ENCODE measurements around the gene IGSF22.

The IGSF22 gene

DNA sequence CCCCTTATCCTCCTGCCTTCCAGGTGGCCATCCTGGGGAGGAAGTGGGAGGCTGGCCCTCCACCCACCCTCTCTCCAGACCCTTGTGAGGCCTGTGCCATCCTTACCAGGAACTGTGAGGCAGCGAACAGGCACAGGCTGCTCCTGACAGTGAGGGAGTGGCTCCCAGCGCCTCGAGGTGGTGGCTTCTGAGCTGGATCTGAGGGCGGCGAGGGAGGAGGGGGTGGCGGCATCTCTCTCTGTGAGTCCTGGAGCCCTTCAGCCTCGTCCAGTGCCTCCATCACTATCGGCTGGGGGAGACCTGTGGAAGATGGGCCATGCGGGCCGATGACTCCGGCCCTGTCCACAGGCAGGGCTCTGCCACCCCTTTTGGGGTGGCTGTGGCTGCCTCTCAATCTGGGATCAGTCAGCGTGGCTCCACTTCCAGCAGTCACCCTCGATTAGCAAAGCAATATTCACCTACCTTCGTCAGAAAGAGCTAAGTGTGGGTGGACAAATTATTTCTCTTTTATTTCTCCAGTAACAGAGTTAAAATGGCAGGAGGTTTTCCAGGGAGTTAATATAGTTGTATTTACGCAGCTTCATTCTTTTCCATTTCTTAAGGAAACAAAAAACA is 18.0 kb upstream of the IGSF22 start:
- no peak for DNase-seq (ENCODE audit: low spot score)

DNA sequence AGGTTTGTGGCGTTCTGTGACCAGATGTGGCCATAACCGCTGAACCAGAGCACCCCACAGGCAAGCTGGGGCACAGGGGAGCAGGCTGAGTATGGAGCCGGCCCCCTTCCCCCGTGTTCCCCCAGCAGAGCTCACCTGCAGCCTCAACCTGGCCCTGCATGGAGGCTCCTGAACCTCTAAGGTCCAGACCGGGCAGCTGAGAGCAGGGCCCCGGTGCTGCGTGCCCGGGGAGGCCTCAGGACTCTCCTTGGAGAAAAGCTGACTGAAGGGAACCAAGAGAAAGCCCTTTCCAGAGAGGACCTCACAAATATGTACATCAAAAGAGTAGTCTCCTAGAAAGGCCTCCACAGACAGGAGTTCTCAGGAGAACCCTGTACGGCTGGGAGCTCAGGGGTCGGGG is 17.4 kb upstream of the IGSF22 start:
- no peak for DNase-seq (ENCODE audit: low spot score)

DNA sequence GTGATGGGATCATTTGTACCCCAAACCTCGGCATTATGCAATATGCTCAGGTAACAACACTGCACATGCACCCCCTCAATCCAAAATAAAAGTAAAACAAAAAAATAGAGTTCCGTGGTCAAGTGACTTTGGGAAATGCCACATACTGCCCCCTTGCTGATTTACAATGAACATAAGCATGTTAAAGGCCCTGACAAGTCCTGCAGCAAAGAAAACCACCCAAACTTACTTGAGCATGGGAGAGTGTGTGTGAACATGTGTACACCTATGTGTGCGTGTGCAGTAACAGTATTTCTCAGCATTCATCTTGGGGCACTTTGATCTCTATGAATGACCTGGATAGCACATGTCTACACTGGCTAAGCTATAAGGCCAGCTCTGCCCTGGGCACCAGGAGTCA is 15.8 kb upstream of the IGSF22 start:
- no peak for DNase-seq (ENCODE audit: low spot score)

DNA sequence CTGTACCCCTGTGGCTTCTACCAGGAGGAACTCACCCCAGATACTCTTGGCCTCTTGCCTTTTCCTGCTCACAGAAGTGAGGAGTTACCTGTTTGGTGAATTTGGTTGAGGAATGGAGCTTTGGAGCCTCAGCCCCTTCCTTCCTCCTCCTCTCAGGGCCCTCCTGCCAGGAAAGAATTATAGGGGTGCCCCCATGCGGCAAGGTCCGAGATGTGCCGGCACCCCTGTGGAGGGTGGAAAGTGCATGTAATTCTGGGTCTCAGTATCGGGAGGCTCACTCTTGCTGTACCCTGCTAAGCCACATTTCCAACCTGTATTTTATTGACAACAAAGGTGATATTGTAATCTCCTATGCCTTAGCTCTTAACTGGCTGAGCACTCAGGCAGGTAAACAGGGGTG is 13.7 kb upstream of the IGSF22 start:
- DNase-seq (ENCODE audit: low spot score), result no peak

DNA sequence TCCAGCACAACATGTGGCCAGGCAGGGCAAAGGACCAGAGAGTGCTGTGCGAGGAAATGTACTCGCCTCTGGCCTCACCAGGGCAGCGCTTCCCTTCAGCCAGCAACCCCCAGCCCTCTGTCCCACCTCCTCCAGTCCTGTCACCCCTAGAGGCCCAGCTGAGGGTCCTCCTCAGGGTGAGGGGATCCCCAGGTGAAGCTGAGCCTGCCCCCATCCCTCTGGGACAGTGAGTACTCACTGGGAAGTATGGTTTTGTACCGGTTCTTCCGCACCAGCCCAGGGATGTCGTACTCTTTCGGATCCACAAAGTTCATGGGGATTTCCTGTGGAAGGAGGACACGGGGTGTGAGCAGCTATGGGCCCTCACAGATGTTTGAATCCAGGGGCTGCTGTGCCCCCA is 11.7 kb upstream of the IGSF22 start:
- no peak for DNase-seq (ENCODE audit: low spot score)

DNA sequence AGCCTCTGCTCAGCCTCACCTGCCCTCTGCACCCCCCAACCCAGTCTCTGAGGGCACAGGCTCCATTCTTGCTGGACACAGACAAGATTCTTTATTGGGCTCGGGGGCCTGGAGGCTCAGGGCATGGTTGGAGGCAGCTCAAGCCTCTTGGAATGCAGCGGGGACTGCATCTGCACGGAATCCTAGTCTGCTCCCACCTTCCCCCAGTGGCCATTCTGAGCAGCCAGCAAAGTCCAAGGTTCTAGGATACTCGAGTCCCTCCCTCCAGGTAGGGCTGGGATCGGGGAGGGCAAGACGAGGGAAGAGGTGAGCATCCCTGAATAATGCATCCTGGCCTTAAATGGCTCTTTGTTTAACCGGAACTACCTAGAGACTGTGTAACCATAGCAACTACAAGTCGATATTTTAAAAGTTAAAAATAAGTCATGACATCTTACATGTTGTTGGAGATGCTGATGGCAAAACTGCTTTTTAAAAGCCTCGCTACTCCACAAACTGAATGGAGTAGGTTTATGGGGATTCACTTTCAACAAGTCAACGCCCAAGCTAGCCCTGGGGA is 10.7 kb upstream of the IGSF22 start:
- DNase-seq (ENCODE audit: low spot score), result no peak

DNA sequence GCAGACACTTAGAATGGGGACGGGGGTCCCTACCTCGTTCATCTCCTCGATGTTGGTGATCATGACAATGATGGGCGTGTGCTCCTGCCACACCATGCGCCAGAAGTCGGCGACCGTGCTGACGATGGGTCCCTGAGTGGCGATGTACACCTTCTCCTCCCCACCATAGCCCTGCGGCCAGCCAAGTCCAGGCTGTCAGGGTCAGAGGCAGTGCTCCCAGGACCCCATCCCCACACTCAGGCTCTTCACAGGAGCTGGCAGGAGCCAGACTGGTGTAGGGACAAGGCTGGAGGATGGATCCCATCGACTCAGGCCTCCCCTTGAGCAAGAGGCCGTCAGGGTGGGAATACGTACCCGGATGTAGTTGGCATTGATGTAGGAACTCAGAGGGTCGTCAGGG is 7.2 kb upstream of the IGSF22 start:
- no peak for DNase-seq (ENCODE audit: low spot score)

DNA sequence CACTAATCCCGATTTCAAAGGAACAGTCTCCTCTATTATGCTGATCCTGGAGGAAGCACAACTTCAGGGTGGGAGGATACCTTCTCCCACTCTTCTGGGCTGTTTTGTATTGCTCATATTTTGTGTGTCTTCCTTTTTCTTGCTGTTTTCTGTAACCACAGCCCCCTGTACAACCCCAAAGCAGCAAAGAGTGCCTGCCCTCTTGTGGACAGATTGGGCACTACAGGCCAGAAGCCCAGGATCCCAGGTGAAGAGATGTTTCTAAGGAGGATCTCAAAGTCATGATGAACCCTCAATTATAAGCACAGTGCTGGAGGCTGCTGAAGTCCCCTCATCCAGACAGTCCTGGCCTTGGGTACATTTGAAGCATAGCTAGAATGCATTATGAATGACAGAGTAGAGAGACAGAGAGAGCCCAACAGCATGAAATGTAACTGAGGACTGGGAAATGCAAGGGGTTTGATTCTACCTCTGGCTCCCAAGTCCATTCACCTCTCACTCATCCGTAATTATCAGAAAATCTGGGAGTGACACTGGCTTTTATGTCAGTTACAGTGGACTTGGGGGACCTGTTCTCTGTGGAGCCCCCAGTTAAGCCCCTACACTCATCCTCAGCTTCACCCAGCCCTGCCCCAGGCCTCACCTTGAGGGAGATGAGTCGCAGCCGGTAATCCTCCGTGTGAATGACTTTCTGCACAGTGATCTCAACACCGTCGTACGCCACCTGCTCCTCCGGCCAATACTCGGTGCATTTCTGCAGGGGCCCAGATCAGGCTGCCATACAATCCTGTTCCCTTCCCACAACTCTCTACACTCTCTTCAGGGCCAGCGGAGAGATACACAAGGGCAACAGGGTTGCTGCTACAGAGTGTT is 6.2 kb upstream of the IGSF22 start:
- peak; percentile 29 for DNase-seq (ENCODE audit: low spot score)

DNA sequence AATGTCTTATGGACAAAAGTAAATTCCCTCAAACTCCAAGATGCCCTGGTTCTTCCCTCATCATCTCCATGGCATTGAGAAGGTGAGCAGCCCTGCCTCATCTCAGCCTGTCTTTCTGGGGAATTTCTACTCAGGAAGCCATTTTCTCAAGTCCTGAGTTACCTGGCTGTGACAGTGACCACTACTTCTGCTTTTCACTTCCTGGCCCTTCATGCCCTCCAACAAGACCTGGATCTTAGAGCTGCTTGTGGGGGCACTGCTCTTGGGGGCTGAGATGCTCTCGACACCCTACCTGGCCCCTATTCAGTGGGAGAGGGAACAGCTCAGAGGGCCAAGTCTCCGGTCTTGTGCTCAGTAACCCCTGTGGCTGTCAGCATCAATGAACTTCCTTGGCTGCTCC is 5.5 kb upstream of the IGSF22 start:
- DNase-seq (ENCODE audit: low spot score), result no peak

DNA sequence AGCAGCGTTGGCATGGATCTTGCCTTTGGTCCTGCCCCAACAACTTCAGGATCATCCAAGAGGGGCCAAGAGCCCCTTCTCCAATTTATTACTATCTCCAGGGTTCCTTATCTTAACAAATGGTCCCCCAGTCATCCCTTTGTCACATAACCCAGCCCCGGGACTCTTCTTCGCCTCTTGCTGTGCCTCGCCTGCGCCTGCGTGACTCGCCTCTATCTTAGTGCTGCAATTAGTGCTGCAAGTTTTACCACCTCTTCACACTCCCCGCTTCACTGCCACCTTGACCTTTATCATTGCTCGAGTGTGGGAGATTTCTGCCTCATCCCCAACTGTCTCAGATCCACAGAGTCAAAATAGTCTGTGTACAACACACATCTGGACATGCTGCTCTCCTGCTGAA is 4.0 kb upstream of the IGSF22 start:
- DNase-seq (ENCODE audit: low spot score), result no peak

DNA sequence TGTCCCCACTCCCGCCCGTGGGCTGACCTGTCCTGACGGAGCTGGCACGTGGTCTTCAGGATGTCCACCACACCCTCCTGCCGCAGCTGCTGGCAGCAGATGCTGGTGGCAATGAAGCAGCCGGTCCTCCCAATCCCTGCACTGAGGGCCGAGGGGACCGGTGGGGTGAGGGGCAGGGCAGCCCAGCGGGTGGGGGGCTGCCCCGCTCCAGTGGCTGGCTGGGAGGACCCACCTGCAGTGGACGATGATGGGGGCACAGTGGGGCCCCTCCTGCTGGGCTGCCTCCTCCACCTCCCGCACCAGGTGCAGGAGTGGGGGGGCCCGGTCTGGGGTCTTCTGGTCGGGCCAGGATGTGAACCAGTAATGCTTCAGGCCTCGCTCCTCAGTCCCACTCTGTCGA is 3.4 kb upstream of the IGSF22 start:
- no peak for DNase-seq (ENCODE audit: low spot score)

DNA sequence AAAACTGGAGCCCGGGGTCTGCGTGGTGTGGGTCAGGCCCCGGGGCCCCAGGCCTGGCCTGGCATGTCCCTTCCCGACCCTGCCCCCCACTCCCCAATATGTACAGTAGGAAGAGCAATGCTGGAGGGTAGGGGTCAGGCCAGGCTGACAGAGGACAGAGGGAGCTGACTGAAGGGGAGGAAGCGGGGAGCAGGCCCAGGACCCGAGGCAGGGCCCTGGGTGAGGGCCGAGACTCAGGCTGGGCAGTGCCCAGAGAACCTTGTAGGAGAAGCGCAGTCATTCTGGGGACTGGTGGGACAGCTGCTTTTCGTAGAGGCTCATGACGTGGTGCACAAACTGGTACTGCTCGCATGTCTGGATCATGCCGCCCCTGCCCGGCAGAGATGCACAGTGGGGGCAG is 2.7 kb upstream of the IGSF22 start:
- no peak for DNase-seq (ENCODE audit: low spot score)

DNA sequence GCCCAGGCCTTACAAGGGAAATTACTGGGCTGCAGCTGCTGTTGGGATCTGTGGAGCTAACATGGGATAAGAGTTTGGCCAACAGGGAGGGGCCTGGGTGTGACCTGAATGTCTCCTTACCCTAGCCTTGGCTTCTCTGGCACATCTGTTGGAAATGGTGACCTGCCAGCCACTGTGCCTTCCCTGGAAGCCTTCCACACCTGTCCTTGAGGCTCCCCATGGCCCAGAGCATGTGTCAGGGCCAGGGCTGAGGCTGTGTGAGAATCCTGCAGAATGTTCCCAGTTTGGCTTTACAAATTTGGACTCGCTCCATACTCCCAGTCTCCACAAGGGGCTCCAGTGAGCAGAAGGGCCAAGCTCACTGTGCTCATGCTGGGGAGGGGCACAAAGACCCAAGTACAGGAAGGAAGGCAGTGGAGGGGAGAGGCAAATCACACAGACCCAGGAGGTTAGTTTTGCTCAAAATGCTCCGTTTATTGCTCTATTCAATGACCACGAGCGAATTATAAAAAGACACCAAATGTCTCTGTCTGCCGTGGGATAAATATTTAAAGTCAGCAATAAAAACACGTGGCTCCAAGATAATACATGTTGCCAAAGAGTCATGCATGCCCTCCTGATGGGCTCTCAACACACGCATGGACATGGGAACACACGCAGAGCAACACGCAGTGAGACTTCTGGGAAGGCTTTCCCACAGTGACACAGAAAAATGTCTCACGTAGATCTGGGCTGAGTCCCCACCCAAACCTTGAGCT is 1.7 kb upstream of the IGSF22 start:
- no peak for DNase-seq (ENCODE audit: low spot score)

DNA sequence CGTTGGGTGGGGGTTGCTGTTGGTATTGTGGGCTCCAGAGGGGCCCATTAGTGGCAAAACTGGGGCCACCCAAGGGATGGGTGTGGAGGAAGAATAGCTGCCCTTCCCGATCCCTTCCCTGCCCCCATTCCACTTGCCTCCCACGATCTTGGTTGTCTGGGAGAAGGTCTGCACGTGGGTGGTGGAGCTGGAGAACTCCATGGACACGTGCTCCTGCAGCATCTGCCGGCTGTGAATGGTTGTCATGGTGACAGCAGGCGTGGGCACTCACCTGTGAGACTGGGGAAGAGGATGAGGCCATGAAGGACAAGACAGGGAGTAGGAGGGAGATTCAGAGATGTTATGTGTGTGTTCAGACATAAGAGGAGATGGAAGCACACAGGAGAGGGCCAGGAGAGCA is 2.0 kb downstream of the IGSF22 start:
- no peak for DNase-seq (ENCODE audit: low spot score)

DNA sequence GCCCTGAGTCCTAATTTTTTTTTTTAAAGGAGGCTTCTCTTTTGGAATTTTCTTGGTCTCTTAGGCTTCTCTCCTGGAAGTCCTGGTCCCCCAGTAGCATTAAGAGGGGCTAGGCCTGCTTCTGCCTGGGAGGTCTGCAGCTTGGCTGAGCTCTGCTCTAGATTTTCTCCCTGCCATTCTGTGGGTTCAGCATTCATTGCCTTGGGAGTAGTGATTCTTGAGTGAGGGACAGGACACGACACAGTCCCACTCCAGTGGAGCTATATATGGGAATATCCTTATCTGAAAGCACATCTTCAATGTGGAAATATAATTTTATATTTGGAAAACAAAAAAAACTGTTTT is 3.7 kb downstream of the IGSF22 start:
- no peak for DNase-seq (ENCODE audit: low spot score)

DNA sequence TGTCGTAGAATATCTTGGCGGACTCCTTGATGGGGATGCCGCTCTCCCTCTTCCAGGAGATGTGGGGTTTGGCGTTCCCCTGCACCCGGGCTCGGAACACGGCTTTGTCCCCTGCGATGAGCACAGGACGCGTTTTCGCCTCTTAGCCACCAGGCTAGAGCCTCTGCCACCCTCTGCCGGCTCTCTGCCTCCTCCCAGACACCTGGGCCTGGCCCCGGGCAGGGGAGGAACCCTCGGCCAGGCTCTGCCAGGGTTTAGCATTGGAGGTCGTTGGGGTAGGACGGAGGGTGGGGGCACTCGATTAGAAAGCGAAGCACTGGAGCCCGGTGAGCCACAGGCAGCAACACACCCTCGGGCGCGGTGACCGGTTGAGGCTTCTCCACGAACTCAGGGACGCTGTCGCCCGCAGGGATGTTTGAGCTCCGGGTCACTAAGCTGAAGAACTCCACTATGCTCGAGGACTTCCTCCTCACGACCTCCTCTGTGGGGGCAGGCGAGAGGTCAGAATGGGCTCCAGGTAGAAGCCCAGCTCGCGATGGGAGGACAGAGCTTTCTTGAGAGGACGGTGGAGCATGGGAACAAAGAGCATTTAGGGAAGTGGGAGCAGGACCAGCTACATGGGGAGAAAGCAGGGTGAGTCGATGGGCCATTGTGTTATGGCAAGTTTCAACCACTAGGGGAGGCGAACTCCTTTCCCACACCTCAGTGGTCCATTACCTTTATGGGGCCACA is 4.3 kb downstream of the IGSF22 start:
- no peak for DNase-seq (ENCODE audit: low spot score)

DNA sequence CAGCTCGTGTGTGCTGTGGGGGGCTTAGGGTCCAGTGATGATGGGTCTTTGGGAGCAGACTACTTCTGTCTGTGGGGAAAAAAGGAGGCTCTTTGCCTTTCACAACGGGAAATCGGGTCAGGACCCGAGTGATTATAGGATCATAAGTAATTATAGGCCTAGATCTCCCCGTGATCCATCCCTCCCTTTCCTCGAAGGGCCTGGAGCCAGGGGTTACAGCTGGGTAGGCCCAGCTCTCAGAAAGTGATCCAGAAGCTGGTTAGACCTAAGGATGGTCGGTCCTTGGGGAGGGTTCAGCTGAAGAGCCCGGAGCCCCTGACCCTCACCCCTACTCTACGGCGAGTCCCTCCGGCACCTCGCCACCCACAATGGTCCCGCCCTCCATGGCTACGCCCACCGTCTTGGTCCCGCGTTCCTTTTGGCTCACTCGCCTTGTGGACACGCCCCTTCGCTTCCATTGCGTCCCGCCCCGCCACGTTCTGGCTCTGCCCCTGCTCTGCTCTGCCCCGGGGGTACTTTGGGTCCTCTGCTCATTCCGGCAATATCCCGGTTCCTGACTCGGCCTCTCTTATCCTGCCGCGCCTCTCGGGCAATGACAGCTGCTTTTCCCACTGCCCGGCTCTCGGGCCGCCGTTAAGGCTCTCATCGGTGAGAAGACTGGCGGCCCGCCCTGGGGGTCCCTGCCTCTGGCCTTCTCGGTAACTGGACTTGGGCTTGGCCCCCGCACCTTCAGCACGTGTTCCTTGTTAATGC is 5.0 kb downstream of the IGSF22 start:
- DNase-seq (ENCODE audit: low spot score), result peak; percentile 48

DNA sequence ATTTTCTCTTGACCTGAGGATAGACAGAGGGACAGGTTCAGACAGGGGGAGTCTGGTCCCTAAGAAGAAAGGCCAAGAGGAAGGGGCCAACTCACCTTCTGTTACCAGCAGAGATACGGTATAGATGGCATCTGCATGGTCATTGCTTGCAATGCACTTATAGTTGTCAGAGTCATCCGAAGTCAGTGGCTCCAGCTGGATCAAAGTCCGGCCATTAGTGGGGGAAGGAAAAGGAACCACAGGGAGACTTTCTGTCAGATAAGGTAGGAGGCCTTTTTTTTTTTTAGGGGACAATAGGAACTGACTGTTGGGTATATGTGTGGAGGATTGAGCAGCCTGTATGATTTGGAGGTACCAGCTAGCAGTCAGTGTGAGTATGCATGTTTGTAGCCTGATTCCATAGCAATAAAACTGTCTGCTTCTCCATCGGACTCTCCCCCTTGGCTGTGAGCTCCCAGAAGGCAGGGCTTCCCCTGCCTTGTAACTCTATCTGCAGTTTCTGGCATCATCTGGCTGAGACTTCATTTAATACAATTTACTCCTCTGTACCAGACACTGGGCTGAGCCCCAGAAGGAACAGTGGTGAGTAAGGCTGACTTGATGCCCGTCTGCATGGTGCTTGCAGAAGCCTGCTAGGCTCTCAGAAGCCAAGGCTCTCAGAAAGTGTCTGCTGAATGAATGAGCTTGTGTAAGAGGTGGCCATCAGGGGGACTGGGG is 5.7 kb downstream of the IGSF22 start:
- DNase-seq (ENCODE audit: low spot score), result no peak

DNA sequence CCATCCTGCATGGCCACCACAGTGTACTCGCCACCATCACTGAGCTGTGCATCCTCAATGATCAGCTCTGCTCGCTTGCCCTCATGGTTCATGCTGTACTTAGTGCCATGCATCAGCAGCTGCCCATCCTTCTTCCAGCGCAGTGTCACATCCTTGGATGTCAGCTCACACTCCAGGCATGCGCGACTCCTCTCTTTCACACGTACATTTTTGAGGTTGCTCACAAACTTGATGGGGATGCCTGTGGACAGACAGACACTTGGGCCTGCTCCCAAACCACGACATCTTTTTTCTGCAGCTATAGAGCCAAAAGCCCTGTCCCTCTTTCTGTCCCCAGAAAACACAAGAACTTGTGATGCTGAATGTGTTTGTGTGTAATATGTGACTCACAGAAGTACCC is 10.5 kb downstream of the IGSF22 start:
- no peak for DNase-seq (ENCODE audit: low spot score)

DNA sequence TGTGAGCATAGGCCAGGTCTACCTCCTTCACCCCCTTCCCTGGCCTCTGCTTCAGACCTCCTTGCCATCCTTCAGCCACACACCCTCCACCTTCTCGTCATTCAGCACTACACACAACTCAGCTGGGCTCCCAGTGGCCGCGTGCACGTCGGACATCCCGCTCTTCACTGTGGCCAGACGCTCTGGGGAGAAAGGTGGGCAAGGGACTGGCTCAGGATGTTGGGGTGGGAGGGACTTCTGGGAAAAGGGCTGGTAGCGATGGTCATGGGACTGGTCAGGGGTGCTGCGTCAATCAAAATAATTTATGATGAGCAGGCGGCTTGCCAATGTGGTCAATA is 11.6 kb downstream of the IGSF22 start:
- DNase-seq (ENCODE audit: low spot score), result no peak
